Naive thymus-derived CD8-positive, alpha-beta T cell (primary cell): ENCODE data around the gene KIF6. TPM values are rescaled to one million over a fixed set of nuclear protein-coding genes. Genes with fewer than 3 reads are reported as not detected.

ENCODE experiments used
- ATAC-seq, 2 donors: fragments of 150-1000 bp; cut with Tn5 transposase in 1 of 2; sonication (Bioruptor Pico), chemical (Tn5 transposase) in 1 of 2; 1 replicate in 1 of 2; 2 replicates in 1 of 2; pipeline ENCODE4 v1.10.0; 2021; ENCODE audit warnings: mild to moderate bottlenecking in 2 of 2, moderate library complexity in 2 of 2
- POLR2A ChIA-PET: fragments of 350-600 bp; sonication (Branson Sonifier 250); formaldehyde crosslinking; loops from one replicate; lab custom pipeline; 2021; ENCODE audit warnings: antibody characterized with exemption; lab: Charles Lee
- DNase-seq, 10 donors: peaks; one replicate each; pipeline versions ENCODE4 v3.0.0 to v3.0.0-alpha.2; 2020 to 2022
- H3K27ac Mint-ChIP-seq, 10 donors: one replicate each; pipeline ENCODE4 v1.8.0; 2020 to 2022; ENCODE audit warnings: mild to moderate bottlenecking in 10 of 10, mixed read lengths in 10 of 10, moderate library complexity in 4 of 10, inconsistent platforms in 1 of 10
- H3K27me3 Mint-ChIP-seq, 5 donors: one replicate each; pipeline ENCODE4 v1.8.0; 2021 to 2022; ENCODE audit warnings: mixed read lengths in 5 of 5
- H3K36me3 Mint-ChIP-seq, 3 donors: one replicate each; pipeline ENCODE4 v1.8.0; 2020 to 2022; ENCODE audit warnings: mixed read lengths in 3 of 3, mild to moderate bottlenecking in 2 of 3, inconsistent platforms in 1 of 3
- H3K4me1 Mint-ChIP-seq, 4 donors: one replicate each; pipeline ENCODE4 v1.8.0; 2021 to 2022; ENCODE audit warnings: mixed read lengths in 4 of 4
- H3K4me3 Mint-ChIP-seq, 10 donors: one replicate each; pipeline ENCODE4 v1.8.0; 2020 to 2022; ENCODE audit warnings: mild to moderate bottlenecking in 10 of 10, mixed read lengths in 10 of 10, moderate library complexity in 6 of 10, inconsistent platforms in 1 of 10
- H3K9me3 Mint-ChIP-seq, 9 donors: one replicate each; pipeline ENCODE4 v1.8.0; 2020 to 2022; ENCODE audit warnings: mixed read lengths in 9 of 9, mild to moderate bottlenecking in 3 of 9, inconsistent platforms in 1 of 9, moderate library complexity in 1 of 9
- polyA plus RNA-seq, 3 donors: library from polyadenylated mRNA; unstranded; fragments of 300-500 nt; fragmentation: Illumina TruSeq; gene quantifications; one replicate each; pipeline ENCODE4 v1.2.3, GENCODE V29; 2021
- total RNA-seq, 8 experiments: library from RNA in 2 of 8; stranded (reverse) in 2 of 8; gene quantifications; one replicate each; pipeline ENCODE4 v1.2.3 and lab custom pipeline; 2021 to 2026

The KIF6 gene
- total and polyA plus RNA-seq, 5 experiments from 2014 or later = 0.39 TPM; not detected in 4

GRCh38 chr6:39403304-39403703 is 321.9 kb downstream of the KIF6 start:
- Mint-ChIP-seq H3K27me3 (no peaks in the 10 kb centered on the region), H3K36me3 (no peaks in the 10 kb centered on the region), H3K4me1 (no peaks in the 10 kb centered on the region), H3K9me3 (peaks cover 0 to 2% (median 0%) of the 10 kb centered on the region in 9 donors), H3K27ac (no peak overlapping the region), H3K4me3 (no peak overlapping the region)
- POLR2A ChIA-PET = no interaction called here
- no peak for DNase-seq
- no peak for ATAC-seq

- H3K4me3 Mint-ChIP-seq = no peak overlapping the region
- no peaks in the 10 kb centered on the region for H3K27me3 Mint-ChIP-seq
- H3K36me3 Mint-ChIP-seq = no peaks in the 10 kb centered on the region
- POLR2A ChIA-PET = no interaction called here
- H3K9me3 Mint-ChIP-seq = peaks cover 0 to 2% (median 0%) of the 10 kb centered on the region in 9 donors
- H3K4me1 Mint-ChIP-seq = no peaks in the 10 kb centered on the region
- DNase-seq (no peak), ATAC-seq (no peak)
- no peak overlapping the region for H3K27ac Mint-ChIP-seq
Measured at GRCh38 chr6:39402239-39402751, 322.9 kb downstream of the KIF6 start.

GRCh38 chr6:39401376-39401775 is 323.8 kb downstream of the KIF6 start:
- Mint-ChIP-seq H3K36me3 (no peaks in the 10 kb centered on the region), H3K4me1 (no peaks in the 10 kb centered on the region), H3K27me3 (no peaks in the 10 kb centered on the region), H3K27ac (no peak overlapping the region), H3K4me3 (no peak overlapping the region), H3K9me3 (peaks cover 0 to 2% (median 0%) of the 10 kb centered on the region in 9 donors)
- no peak for DNase-seq
- no peak for ATAC-seq
- POLR2A ChIA-PET = no interaction called here

GRCh38 chr6:39400026-39400425 is 325.2 kb downstream of the KIF6 start:
- POLR2A ChIA-PET = no interaction called here
- H3K27me3 Mint-ChIP-seq = no peaks in the 10 kb centered on the region
- no peak overlapping the region for H3K4me3 Mint-ChIP-seq
- DNase-seq = no peak
- peaks cover 0 to 2% (median 0%) of the 10 kb centered on the region in 9 donors for H3K9me3 Mint-ChIP-seq
- no peaks in the 10 kb centered on the region for H3K4me1 Mint-ChIP-seq
- no peak for ATAC-seq
- no peaks in the 10 kb centered on the region for H3K36me3 Mint-ChIP-seq
- H3K27ac Mint-ChIP-seq = no peak overlapping the region

- Mint-ChIP-seq H3K27me3 (peaks cover 0 to 3% (median 0%) of the 10 kb centered on the region in 5 donors), H3K4me1 (no peaks in the 10 kb centered on the region), H3K4me3 (no peak overlapping the region), H3K36me3 (no peaks in the 10 kb centered on the region), H3K27ac (no peak overlapping the region), H3K9me3 (peaks cover 0 to 2% (median 0%) of the 10 kb centered on the region in 9 donors)
- ATAC-seq = no peak
- POLR2A ChIA-PET = no interaction called here
- DNase-seq = no peak
Measured at GRCh38 chr6:39396854-39397253, 328.4 kb downstream of the KIF6 start.

GRCh38 chr6:39393075-39393474 is 332.1 kb downstream of the KIF6 start:
- Mint-ChIP-seq H3K4me1 (no peaks in the 10 kb centered on the region), H3K9me3 (no peaks in the 10 kb centered on the region), H3K27ac (no peak overlapping the region), H3K4me3 (no peak overlapping the region), H3K27me3 (peaks cover 0 to 8% (median 2%) of the 10 kb centered on the region in 5 donors), H3K36me3 (no peaks in the 10 kb centered on the region)
- ATAC-seq (no peak), DNase-seq (no peak)
- POLR2A ChIA-PET = no interaction called here

- Mint-ChIP-seq H3K36me3 (no peaks in the 10 kb centered on the region), H3K27me3 (peaks cover 2 to 25% (median 11%) of the 10 kb centered on the region in 5 donors), H3K4me3 (no peak overlapping the region), H3K4me1 (no peaks in the 10 kb centered on the region), H3K27ac (peak overlapping the region in 1 of 10 donors; percentile 20), H3K9me3 (no peaks in the 10 kb centered on the region)
- no peak for DNase-seq
- ATAC-seq = no peak
- POLR2A ChIA-PET = no interaction called here
Measured at GRCh38 chr6:39391182-39391581, 334.0 kb downstream of the KIF6 start.

GRCh38 chr6:39389484-39389767 is 335.8 kb downstream of the KIF6 start:
- Mint-ChIP-seq H3K9me3 (no peaks in the 10 kb centered on the region), H3K36me3 (no peaks in the 10 kb centered on the region), H3K4me3 (no peak overlapping the region), H3K27me3 (peaks cover 4 to 31% (median 13%) of the 10 kb centered on the region in 5 donors), H3K4me1 (no peaks in the 10 kb centered on the region), H3K27ac (no peak overlapping the region)
- POLR2A ChIA-PET = no interaction called here
- ATAC-seq (no peak), DNase-seq (no peak)

GRCh38 chr6:39388606-39389483 is 336.4 kb downstream of the KIF6 start:
- no peaks in the 10 kb centered on the region for H3K9me3 Mint-ChIP-seq
- no peaks in the 10 kb centered on the region for H3K36me3 Mint-ChIP-seq
- no peak overlapping the region for H3K27ac Mint-ChIP-seq
- ATAC-seq = no peak
- peaks cover 4 to 31% (median 13%) of the 10 kb centered on the region in 5 donors for H3K27me3 Mint-ChIP-seq
- no peak overlapping the region for H3K4me3 Mint-ChIP-seq
- DNase-seq = no peak
- POLR2A ChIA-PET = no interaction called here
- no peaks in the 10 kb centered on the region for H3K4me1 Mint-ChIP-seq

- H3K9me3 Mint-ChIP-seq = no peaks in the 10 kb centered on the region
- no peak overlapping the region for H3K27ac Mint-ChIP-seq
- peaks cover 4 to 31% (median 13%) of the 10 kb centered on the region in 5 donors for H3K27me3 Mint-ChIP-seq
- no peak for ATAC-seq
- DNase-seq = no peak
- no peaks in the 10 kb centered on the region for H3K36me3 Mint-ChIP-seq
- H3K4me3 Mint-ChIP-seq = no peak overlapping the region
- no peaks in the 10 kb centered on the region for H3K4me1 Mint-ChIP-seq
- POLR2A ChIA-PET = no interaction called here
Measured at GRCh38 chr6:39387785-39388184, 337.4 kb downstream of the KIF6 start.

- ATAC-seq (no peak), DNase-seq (no peak)
- POLR2A ChIA-PET = no interaction called here
- Mint-ChIP-seq H3K36me3 (no peaks in the 10 kb centered on the region), H3K4me1 (no peaks in the 10 kb centered on the region), H3K4me3 (no peak overlapping the region), H3K27me3 (peaks cover 4 to 31% (median 13%) of the 10 kb centered on the region in 5 donors), H3K9me3 (no peaks in the 10 kb centered on the region), H3K27ac (no peak overlapping the region)
Measured at GRCh38 chr6:39386487-39386886, 338.7 kb downstream of the KIF6 start.

GRCh38 chr6:39381550-39382140 is 343.6 kb downstream of the KIF6 start:
- H3K27ac Mint-ChIP-seq = no peak overlapping the region
- ATAC-seq = no peak
- H3K36me3 Mint-ChIP-seq = no peaks in the 10 kb centered on the region
- H3K4me3 Mint-ChIP-seq = no peak overlapping the region
- H3K27me3 Mint-ChIP-seq = peaks cover 4 to 14% (median 10%) of the 10 kb centered on the region in 5 donors
- no peaks in the 10 kb centered on the region for H3K9me3 Mint-ChIP-seq
- H3K4me1 Mint-ChIP-seq = no peaks in the 10 kb centered on the region
- POLR2A ChIA-PET = no interaction called here
- DNase-seq = no peak

GRCh38 chr6:39380837-39381549 is 344.2 kb downstream of the KIF6 start:
- Mint-ChIP-seq H3K4me1 (no peaks in the 10 kb centered on the region), H3K27ac (no peak overlapping the region), H3K36me3 (no peaks in the 10 kb centered on the region), H3K4me3 (no peak overlapping the region), H3K27me3 (peaks cover 2 to 7% (median 6%) of the 10 kb centered on the region in 5 donors), H3K9me3 (no peaks in the 10 kb centered on the region)
- ATAC-seq (no peak), DNase-seq (no peak)
- POLR2A ChIA-PET = no interaction called here
